ENCODE data around the gene DNAJB9.

The DNAJB9 gene

DNA sequence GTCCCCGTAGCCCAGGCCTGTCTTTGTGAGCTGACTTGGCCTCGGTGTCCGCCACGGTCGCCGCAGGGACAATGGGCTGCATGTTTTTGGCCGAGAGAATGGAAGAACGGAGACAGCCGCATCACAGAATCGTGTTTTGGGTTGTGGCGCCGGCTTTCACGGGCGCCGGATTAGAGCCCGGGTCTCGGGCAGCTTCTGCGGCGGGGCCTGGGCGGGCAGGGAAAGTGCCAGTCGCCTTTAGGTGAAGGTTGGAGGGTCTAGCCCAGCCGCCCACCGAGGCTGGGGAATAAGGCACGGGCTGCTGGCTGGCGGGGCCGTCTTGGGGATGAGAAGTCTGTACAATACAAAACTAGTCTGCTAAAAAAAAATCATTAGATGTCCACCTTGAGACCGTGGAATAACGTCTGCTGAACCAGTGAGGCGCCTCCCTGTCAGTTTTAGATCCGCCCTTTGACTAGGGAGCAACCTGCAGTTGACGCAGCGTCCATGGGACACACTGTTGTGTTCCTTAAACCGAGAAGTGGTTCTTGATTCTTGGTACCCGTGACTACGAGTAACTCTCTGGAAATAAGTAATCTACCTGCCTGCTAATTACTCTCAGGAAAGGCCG lies 577 bp downstream of the DNAJB9 start:
- peak; percentile 29 for DNase-seq

DNA sequence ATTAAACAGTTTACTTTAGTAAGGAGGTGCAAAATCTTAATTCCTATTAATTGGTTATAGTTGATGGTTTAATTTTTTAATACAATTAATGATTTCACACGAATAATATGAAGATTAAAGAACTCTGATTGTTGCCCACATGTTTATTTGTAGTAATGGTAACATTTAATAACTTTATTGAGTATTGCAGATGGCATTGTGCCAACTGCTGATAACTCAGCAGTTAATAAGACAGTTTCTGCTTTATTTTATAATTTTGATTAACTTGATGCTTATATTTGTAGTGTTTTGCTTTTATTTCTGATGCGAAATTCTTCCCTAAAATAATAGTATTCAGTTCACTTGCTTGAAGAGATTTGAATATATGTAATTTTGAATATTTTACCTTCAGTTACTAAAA lies 2.8 kb downstream of the DNAJB9 start:
- no peak for DNase-seq

GRCh38 chr7:108575156-108575555 lies 5.5 kb downstream of the DNAJB9 start:
- DNase-seq: no peak

GRCh38 chr7:108576116-108576515 lies 6.4 kb downstream of the DNAJB9 start:
- no peak for DNase-seq

DNA sequence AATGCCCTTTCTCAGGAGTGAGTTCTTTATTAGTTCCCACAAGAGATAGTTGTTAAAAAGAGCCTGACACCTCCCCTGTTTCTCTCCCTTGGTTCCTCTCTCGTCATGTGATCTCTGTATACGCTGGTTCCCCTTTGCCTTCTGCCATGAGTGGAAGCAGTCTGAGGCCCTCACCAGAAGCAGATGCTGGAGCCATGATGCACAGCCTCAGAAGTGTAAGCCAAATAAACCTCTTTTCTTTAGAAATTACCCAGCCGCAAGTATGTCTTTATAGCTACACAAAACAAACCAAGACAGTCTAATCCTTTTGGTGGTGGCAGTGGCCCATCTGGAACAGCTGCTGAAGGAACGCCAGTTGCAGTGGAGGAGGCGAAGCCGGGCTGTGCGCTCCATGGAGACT lies 9.3 kb downstream of the DNAJB9 start:
- no peak for DNase-seq

DNA sequence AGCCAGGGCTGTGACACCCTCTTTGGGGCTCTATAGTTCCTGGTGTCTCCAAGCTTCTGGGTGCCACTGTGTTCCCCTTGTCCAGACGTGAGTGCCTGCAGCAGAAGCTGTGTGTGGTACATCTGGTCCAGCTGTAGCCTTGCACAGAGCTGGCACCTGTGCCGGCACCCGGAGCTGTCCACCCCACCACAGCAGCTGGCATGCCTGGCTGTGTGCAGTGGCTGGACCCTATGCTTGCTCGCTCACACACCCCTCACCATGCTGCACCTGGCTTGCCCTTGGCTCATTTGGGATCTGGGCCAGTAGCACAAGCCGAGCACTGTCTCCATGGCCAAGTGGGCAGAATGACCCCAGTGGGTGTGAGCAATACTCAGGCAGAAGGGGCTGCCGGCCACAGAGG lies 10.6 kb downstream of the DNAJB9 start:
- DNase-seq: no peak

DNA sequence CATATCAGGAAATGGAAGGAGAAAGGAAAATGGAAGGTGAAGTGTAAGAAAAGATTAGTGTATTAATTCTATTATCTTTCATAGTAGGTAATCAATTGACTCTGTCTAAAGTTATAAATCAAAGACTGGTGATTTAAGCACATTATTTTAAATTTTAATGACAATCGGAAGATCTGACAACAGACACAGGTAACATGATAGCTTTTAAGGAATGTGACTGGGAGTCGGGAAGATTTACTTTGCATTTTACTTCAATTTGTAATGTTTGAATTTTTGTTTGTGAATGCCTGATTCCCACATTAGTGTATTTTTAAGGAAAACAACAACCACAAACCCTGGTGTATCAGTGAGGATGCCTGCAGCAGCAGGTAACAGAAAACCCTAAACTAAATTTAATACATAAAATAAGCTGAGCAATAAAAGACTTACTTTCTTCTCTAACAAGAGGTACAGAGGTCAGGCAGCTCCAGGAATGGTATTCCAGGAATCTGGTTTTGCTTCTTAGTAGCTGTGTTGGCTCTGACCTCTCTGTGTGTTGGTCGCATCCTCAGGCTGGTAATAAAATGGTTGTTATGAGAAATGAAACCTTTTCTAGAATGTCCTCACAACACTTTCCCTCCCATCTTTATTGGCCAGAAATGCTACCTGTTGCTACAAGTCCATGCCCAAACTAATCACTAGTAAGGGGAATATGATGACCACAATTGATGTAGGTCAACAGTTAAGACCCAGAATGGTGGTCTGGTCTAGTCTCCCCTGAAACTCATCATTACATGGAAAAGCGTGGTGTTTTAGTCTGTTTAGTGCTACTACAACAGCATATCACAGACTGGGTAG lies 12.2 kb downstream of the DNAJB9 start:
- no peak for DNase-seq

DNA sequence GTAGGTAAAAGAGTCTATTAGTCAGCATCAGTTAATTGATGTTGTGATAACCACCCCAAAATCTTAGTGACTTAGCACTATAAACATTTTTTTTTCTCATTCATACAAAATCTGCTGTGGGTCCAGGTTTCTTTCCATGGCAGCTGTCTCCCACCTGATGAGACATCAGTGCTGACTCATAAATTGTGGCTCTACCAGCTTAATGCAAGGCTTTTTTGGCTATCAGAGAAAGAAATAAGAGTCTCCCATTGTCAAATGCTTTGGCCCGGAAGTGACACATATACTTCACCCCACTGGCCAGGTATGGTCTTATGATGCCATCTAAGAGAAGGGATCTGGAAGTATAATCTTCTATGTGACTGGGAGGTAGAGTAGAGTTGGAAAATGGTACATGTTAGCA lies 14.5 kb downstream of the DNAJB9 start:
- no peak for DNase-seq

- DNase-seq: no peak
Measured at GRCh38 chr7:108585843-108586242, 16.2 kb downstream of the DNAJB9 start.

- no peak for DNase-seq
Measured at GRCh38 chr7:108586274-108586710, 16.6 kb downstream of the DNAJB9 start.

- no peak for DNase-seq
Measured at GRCh38 chr7:108589199-108589598, 19.5 kb downstream of the DNAJB9 start.

DNA sequence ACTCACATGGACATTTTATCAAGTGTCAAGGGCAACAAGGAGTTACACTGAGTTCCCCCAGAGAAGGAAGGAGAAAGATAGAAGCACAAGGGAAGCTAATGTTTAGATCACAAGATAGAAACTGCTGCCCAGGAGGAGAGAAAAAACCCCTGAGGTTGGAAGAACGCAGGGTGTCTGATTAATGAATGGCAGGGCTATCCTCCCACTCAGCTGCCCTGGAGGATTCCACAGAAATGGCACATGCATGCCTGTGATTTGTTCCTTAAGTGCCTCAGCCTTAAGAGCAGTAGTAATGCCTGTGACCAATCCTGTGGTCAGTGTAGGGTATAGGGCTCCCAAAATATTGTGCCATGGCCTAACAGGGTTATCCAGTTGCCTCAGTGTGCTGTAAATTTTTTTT lies 20.2 kb downstream of the DNAJB9 start:
- DNase-seq: no peak

DNA sequence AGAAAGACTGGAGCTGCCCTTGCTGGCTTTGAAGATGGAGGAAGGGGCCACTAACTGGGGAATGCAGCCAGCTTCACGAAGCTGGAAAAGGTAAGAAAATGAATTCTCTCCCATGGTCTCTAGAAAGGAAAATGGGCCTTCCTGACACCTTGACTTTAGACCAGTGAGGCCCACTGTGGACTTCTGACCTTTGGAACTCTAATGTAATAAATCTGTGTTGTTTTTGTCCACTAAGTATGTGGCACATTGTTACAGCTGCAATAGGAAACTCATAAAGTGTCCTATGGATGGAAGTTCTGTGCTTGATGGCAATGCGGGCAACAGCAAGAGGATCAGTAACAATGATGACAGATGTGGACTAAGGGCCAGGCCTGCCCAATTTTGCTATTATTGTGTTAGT lies 20.9 kb downstream of the DNAJB9 start:
- DNase-seq: no peak

DNA sequence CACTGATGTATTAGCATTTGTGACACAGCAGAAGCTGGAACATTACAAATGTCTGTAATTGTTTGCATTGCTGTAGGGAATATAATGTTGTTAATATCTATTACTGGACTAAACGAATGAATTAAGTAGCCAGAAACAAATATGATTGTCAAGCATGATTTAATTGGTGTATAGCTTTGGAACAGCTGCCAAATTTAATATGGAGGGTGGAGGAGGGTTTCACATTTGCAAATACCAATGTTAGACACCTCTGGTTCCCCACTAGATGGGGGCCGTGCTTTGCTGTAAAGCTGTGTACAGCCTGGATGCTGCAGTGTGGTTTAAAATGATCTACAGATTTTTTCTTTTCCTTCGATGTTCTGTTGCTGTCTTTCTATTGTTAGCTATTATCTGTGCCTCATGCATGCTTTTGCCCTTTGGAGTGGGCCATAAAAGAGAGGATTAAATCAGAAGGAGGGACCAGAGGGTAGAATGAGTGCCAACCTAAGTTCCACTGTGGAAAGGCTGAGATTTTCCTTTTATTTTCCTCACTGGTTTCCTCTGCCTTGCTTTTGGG lies 23.1 kb downstream of the DNAJB9 start:
- DNase-seq: no peak

GRCh38 chr7:108596560-108596959 lies 26.9 kb downstream of the DNAJB9 start:
- no peak for DNase-seq

DNA sequence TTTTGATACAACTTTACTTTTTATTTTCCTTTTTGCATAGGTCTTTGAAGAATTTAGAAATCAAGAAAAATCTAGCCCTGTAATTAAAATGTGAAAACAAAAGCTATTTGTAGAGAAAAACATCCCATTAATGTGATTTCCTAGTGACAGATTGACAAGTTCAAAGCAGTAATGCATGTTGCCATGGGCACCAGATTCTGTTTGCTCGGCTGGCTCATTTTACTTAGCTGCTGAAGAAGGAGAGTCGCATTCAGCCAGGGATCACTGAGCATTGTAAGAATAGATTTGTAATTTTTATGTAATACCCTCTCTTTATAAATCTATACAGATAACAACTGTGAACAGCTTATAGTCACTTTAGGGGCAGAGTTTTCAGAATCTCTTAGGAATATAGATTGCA lies 28.5 kb downstream of the DNAJB9 start:
- DNase-seq: no peak

GRCh38 chr7:108598914-108599580 lies 29.4 kb downstream of the DNAJB9 start:
- no peak for DNase-seq

GRCh38 chr7:108600399-108600798 lies 30.7 kb downstream of the DNAJB9 start:
- no peak for DNase-seq

DNA sequence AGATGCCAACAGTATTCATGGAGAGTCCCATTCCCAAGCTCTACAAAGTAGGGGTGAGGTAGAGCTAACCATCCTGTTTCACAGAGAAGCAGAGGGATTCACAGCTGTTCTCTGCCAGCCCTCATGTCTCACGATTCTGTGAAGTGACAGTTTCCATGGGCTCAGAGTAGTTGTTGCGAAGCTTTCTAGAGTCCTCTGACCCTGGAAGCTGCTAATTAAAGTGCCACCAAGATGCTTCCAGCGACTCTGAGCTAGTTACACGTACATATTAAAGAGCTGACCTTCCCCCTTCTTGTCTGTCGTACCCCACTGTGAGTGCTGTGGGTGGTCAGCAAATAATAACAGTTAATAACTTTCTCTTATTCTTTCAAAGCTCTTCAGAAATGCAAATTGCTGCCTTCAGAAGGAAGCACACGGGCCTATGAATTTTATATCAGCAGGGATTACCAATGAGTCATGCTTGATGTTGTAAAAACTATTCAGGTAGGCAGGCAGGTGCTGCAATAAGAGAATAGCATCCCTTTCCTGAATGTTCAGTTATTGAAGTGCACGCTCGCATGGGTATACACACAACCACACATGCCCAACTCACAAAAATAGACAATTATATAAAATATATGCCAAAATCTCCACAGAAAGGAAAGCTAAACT lies 34.1 kb downstream of the DNAJB9 start:
- DNase-seq: no peak

DNA sequence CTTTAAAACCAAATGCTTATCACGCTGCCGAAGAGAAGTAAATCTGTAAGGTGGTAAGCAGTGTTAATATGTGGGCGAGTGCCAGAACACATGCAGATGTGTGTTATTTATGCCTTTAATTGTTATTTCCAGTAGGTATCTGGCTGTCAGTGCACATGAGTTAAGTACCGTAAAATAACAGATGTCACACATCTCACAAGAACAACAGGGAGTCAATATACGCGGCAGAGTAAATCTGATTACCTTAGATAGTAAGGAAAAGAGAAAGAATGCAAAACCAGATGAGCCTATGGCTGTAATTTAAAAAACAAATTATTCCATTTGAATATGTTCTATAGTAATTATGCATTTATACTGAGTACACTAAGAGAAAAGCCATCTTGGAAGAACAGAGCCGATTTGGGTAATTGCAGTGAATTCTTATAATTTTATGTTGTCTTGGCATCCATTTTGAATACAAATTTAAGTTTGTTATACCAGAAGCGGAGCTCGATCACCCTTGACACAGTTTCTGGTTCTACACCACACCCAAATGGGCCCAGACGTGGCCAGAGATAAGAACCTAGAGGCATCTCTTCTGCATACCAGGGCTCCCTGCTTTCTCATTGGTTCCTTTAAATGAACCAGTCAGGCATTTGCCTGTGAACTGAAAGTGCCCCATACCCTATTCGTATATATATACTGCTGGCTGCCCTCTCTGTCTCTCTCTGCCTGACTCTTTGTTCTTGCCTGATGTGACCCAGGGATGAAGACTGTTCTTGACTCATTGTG lies 34.8 kb downstream of the DNAJB9 start:
- DNase-seq: no peak

DNA sequence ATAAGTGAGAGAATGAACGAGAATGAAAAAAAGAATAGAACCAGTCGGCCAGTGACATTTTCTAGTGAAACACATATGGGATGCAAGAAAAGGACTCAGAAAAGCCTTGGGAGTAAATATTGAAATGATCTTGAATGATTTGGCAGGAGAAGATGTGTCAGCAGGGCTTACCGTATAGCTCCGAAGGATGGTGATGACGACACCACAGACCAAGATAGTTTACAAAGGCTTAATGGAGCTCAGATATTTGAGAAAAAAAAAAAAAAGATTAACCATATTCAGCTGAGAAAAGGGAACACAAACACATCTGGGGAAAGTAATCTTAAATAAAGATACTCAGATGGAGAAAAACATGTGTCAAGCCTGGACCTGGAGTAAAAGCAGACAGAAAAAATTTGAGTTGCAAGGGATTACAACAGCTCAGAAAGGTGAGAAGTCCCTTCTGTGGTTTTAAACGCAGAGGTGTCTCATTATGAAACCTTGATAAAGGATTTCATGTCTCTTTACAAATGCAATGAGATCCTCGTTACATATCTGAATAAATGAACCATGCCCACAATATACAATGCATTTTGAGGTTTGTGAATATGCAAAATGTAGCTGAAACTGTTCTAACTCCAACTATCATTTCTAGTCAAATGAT lies 36.0 kb downstream of the DNAJB9 start:
- DNase-seq: no peak

DNA sequence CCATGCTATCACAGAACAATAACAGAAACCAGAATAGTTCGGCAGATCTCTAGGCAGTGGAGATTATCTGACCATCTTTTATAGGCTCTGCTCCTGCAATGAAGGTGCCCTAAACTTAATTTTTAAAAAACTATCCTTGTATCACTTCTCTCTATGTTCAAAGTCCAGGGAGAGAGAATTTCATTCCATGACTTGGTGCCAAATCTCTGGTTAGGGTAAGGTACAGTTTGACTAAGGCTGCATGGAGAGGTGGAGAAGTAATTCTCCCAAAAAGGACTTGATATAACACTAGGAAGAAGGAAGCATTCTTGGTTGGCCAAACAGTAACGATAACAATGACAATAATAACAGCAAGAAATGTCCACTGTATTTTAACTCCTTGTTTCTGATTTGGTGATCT lies 40.0 kb downstream of the DNAJB9 start:
- DNase-seq: no peak

All from SHP77 treated with DMSO at 0.1 percent for 48 hours (cell line).